DOHH2 (cell line): ENCODE measurements around the gene NOM1.

Experiments used
- EZH2phosphoT487 ChIP-seq: fragments of 200-600 bp; sonication (generic); IDR thresholded peaks from 2 replicates; pipeline ENCODE4 v1.6.1; 2017; ENCODE audit warnings: borderline replicate concordance, mild to moderate bottlenecking, antibody characterized with exemption, low read length, moderate library complexity, mixed read lengths
- TF ChIP-seq, protein P1 (sequence below): fragments of 200-600 bp; sonication (generic); IDR thresholded peaks from one replicate; pipeline ENCODE4 v1.5.1; 2014; ENCODE audit warnings: antibody characterized with exemption, mild to moderate bottlenecking, low read depth, low read length; ENCODE audit not compliant: poor library complexity, severe bottlenecking

DNA sequence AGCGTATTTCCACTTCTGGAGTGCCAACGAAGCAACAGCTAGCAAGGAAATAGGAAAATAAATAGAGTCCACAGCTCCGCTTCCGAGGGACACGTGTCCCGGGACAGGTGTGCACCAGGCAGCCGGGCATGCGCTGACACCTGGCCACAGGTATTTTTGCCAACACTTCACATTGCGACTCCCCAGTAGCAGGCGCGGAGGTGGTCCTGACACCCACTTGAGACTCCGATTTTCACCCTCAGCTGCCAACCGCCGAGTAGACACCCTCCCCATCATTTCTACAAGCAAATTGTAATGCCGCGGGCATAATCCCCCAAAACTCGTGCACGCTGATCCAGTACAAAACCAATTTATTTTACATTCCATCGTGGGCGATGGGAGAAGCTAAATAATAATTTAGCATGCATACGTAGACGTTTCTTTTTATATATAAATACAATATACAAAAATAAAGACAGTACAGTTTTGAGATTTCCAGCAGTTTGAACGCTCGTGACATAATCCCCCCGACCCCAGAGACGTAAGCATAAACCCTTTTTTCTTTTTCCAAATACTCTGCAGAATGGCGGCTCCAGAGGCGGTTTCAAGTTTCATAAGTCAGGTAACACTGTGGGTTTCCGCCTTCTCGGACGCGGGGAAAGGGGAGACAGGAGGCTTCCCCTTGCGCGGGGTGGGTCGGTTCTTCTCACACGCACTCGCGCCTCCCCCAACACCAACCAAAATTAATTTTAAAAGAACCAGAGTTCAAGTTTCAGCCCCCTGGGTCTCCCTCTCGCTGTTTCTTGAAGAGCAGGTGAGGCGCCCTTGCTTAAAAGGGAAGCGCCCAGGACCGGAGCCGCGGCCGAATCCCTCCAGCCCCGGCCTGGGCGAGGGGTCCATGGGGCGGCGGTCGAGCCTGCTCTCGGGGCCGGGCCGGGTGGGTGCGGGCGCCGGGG, 55.3 kb downstream of the NOM1 start:
- TF ChIP-seq, protein P1, sequence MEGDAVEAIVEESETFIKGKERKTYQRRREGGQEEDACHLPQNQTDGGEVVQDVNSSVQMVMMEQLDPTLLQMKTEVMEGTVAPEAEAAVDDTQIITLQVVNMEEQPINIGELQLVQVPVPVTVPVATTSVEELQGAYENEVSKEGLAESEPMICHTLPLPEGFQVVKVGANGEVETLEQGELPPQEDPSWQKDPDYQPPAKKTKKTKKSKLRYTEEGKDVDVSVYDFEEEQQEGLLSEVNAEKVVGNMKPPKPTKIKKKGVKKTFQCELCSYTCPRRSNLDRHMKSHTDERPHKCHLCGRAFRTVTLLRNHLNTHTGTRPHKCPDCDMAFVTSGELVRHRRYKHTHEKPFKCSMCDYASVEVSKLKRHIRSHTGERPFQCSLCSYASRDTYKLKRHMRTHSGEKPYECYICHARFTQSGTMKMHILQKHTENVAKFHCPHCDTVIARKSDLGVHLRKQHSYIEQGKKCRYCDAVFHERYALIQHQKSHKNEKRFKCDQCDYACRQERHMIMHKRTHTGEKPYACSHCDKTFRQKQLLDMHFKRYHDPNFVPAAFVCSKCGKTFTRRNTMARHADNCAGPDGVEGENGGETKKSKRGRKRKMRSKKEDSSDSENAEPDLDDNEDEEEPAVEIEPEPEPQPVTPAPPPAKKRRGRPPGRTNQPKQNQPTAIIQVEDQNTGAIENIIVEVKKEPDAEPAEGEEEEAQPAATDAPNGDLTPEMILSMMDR = no peak
- TF ChIP-seq EZH2phosphoT487 = no peak
